Skeletal muscle satellite cell (primary cell): ENCODE results near the gene CCDC47. TPM values are rescaled to one million over a fixed set of nuclear protein-coding genes. Genes with fewer than 3 reads are reported as not detected.
A peak's percentile ranks its signal among the peaks of the same experiment; 100 is the strongest.

Source experiments
- H3K27me3 ChIP-seq: 2 replicates; pipeline ENCODE4 v1.7.0; 2013; ENCODE audit warnings: low read length; ENCODE audit not compliant: control insufficient read depth, insufficient read depth
- H3K36me3 ChIP-seq: 2 replicates; pipeline ENCODE4 v1.7.0; 2013; ENCODE audit warnings: mild to moderate bottlenecking, control low read depth, low read length; ENCODE audit not compliant: insufficient read depth
- H3K4me1 ChIP-seq: 2 replicates; pipeline ENCODE4 v1.7.0; 2013; ENCODE audit warnings: low read length; ENCODE audit not compliant: control insufficient read depth, insufficient read depth
- H3K4me2 ChIP-seq: 2 replicates; pipeline ENCODE4 v1.7.0; 2013; ENCODE audit warnings: mild to moderate bottlenecking, low read length
- H3K4me3 ChIP-seq: 2 replicates; pipeline ENCODE4 v1.7.0; 2013; ENCODE audit warnings: low read length
- H3K9ac ChIP-seq: 2 replicates; pipeline ENCODE4 v1.7.0; 2013; ENCODE audit warnings: mild to moderate bottlenecking, low read depth, low read length, moderate library complexity
- H3K9me3 ChIP-seq: replicated peaks from 2 replicates; pipeline ENCODE4 v1.7.0; 2013; ENCODE audit warnings: mild to moderate bottlenecking, control low read depth, low read length
- total RNA-seq: library from RNA; depleted of rRNA; stranded (reverse); fragments of >200 nt; gene quantifications from 2 replicates; pipeline ENCODE4 v1.2.3, GENCODE V29; 2012; rRNA removed

CCDC47 gene
- total RNA-seq, result 71.4 and 75.0 TPM in 2 replicates

DNA sequence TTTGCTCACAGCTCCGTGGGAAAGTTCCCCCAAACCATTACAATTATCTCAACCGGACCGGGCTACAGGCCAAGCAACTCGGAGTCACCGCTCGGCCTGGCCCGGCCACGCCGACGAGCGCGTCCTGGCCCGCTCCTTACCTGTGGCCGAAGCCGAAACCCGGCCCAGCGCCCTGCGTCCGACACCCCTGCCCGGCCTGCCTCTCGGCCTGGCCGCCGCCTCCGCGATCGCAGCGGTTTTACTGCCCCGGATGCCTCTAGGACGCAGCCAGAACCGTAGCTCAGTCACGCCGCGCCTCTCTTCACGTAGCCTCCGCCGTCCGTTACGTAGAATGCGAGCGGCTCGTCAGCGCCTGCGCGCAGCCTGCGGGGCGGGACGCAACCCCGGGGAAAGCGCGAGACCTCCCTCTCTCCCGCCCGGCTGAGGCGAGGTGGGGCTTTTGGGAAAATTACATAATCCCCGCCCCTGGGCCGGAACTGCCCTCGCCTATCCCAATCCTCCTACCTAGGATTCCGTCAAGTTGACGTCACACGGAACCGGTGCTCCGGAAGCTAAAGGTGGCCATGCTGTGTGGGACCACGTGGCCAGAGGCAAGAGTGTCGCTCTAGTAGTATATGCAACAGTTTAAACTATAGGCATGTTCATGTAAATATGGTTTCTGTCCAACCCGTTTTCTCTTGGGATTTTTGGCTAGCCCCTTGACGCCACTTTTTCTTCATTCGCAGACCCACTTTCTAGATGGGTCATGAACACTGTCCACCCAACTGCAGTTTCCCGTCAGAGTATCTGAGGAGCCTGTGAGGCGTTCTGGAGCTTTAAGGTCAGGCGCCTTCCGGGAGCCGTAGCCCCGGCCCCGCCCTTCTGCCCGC lies at the start of gene CCDC47:
Gene CCDC47, minus strand, starts transcription at position 326 of the 869 bp plus-strand sequence. CDS start 7,422 bp downstream, outside the sequence.
- H3K9me3 ChIP-seq, result no peaks in the 10 kb centered on the region
- peaks cover 10% of the 10 kb centered on the region for H3K36me3 ChIP-seq
- peak within 1 kb of the TSS; percentile 88 for H3K4me3 ChIP-seq
- peak within 1 kb of the TSS; percentile 99 for H3K4me2 ChIP-seq
- no peaks in the 10 kb centered on the region for H3K27me3 ChIP-seq
- peak within 1 kb of the TSS; percentile 92 for H3K9ac ChIP-seq
- H3K4me1 ChIP-seq, result peaks cover 15% of the 10 kb centered on the region

DNA sequence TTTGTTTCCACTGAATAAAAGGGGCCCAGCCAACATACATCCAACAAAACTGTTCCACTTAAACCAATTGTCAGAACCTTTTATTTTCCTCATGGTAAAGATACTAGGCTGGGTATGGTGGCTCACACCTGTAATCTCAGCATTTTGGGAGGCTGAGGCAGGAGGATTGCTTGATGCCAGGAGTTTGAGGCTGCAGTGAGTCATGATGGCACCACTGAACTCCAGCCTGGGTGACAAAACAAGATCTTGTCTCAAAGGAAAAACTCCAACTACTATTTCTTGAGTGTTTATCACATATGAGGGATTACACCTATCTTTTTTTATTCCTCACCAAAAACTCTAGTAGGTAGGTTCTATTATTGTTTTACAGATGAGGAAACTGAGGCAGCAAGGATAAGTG lies 49.1 kb upstream of the CCDC47 start:
- no peaks in the 10 kb centered on the region for H3K27me3 ChIP-seq

GRCh38 chr17:63821804-63822203 lies 48.4 kb upstream of the CCDC47 start:
- no peaks in the 10 kb centered on the region for H3K9me3 ChIP-seq
- no peak overlapping the region for H3K4me2 ChIP-seq
- no peaks in the 10 kb centered on the region for H3K27me3 ChIP-seq
- peaks cover 86% of the 10 kb centered on the region for H3K36me3 ChIP-seq
- no peak overlapping the region for H3K4me3 ChIP-seq
- H3K4me1 ChIP-seq, result peaks cover 12% of the 10 kb centered on the region
- H3K9ac ChIP-seq, result no peak overlapping the region

More for the DNA sequence above, 49.1 kb upstream of the CCDC47 start:
- Histone ChIP-seq H3K4me2 (no peak overlapping the region), H3K9ac (no peak overlapping the region), H3K9me3 (no peaks in the 10 kb centered on the region), H3K36me3 (peaks cover 79% of the 10 kb centered on the region), H3K4me1 (peaks cover 10% of the 10 kb centered on the region), H3K4me3 (no peak overlapping the region)

DNA sequence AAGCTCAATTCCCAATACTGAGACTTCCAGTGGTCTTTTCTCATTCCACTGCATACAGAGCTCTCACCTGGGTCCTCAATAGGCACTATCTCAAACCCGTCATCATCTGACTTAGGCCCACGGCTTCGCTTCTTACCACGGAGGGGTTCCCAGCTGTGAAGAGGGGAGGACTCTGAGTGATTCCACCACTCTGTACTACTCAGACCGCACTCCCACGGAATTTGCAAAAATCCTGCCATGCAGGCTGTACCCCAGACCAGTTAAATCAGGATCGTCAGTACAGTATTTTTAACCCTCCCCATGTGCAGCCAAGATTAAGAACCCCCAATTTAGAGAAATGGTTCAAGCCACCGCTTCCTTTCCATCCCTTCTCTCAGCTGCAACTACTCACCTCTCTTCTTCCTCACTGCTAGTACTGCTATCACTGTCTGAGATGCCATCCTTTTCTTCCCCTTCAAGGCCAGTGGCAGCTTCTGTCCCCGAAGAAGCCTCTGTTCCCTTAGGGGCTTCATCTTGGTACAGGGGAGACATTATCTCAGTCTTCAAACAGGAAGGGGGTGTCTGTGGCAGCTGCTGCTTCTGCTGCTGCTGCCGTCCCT lies 47.7 kb upstream of the CCDC47 start:
- H3K9me3 ChIP-seq, result no peaks in the 10 kb centered on the region
- no peak overlapping the region for H3K4me2 ChIP-seq
- H3K4me3 ChIP-seq, result no peak overlapping the region
- no peak overlapping the region for H3K9ac ChIP-seq
- peaks cover 15% of the 10 kb centered on the region for H3K4me1 ChIP-seq
- H3K36me3 ChIP-seq, result peaks cover 93% of the 10 kb centered on the region
- H3K27me3 ChIP-seq, result no peaks in the 10 kb centered on the region

- H3K36me3 ChIP-seq, result peaks cover 95% of the 10 kb centered on the region
- no peaks in the 10 kb centered on the region for H3K9me3 ChIP-seq
- no peak overlapping the region for H3K9ac ChIP-seq
- no peak overlapping the region for H3K4me2 ChIP-seq
- H3K4me3 ChIP-seq, result no peak overlapping the region
- H3K27me3 ChIP-seq, result no peaks in the 10 kb centered on the region
- peaks cover 7% of the 10 kb centered on the region for H3K4me1 ChIP-seq
Observed at GRCh38 chr17:63819585-63820537, 46.5 kb upstream of the CCDC47 start.

GRCh38 chr17:63819131-63819530 lies 45.7 kb upstream of the CCDC47 start:
- H3K4me1 ChIP-seq, result peaks cover 7% of the 10 kb centered on the region
- H3K4me2 ChIP-seq, result no peak overlapping the region
- H3K9ac ChIP-seq, result no peak overlapping the region
- no peaks in the 10 kb centered on the region for H3K27me3 ChIP-seq
- H3K4me3 ChIP-seq, result no peak overlapping the region
- H3K9me3 ChIP-seq, result no peaks in the 10 kb centered on the region
- H3K36me3 ChIP-seq, result peaks cover 93% of the 10 kb centered on the region

GRCh38 chr17:63817736-63818385 lies 44.5 kb upstream of the CCDC47 start:
- H3K4me3 ChIP-seq, result no peak overlapping the region
- H3K4me2 ChIP-seq, result no peak overlapping the region
- H3K9me3 ChIP-seq, result no peaks in the 10 kb centered on the region
- H3K4me1 ChIP-seq, result peaks cover 7% of the 10 kb centered on the region
- H3K36me3 ChIP-seq, result peaks cover 96% of the 10 kb centered on the region
- no peaks in the 10 kb centered on the region for H3K27me3 ChIP-seq
- no peak overlapping the region for H3K9ac ChIP-seq

DNA sequence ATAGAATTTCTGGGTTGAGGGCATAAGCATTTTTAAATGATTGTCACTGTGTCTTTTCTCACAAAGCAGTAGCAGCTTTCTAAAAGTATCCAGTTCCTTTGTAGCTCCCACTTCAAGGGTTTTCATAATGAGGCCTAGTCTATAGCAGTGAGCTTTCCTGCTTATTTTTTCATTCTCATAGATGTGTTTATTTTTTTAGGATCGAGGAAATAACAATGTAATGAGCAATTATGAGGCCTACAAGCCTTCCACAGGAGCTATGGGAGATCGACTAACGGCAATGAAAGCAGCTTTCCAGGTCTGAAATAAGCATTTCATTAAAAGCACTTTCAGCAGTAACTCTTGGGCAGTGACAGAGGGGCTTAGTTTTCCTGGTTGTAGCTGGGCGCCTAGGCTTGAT lies 43.3 kb upstream of the CCDC47 start:
- Histone ChIP-seq H3K9ac (no peak overlapping the region), H3K4me3 (no peak overlapping the region), H3K4me1 (peaks cover 7% of the 10 kb centered on the region), H3K4me2 (no peak overlapping the region), H3K27me3 (no peaks in the 10 kb centered on the region), H3K9me3 (no peaks in the 10 kb centered on the region), H3K36me3 (peaks cover 93% of the 10 kb centered on the region)

GRCh38 chr17:63816123-63816522 lies 42.7 kb upstream of the CCDC47 start:
- Histone ChIP-seq H3K4me3 (no peak overlapping the region), H3K36me3 (peaks cover 93% of the 10 kb centered on the region), H3K4me2 (no peak overlapping the region), H3K4me1 (peaks cover 7% of the 10 kb centered on the region), H3K9ac (no peak overlapping the region), H3K9me3 (no peaks in the 10 kb centered on the region), H3K27me3 (no peaks in the 10 kb centered on the region)

DNA sequence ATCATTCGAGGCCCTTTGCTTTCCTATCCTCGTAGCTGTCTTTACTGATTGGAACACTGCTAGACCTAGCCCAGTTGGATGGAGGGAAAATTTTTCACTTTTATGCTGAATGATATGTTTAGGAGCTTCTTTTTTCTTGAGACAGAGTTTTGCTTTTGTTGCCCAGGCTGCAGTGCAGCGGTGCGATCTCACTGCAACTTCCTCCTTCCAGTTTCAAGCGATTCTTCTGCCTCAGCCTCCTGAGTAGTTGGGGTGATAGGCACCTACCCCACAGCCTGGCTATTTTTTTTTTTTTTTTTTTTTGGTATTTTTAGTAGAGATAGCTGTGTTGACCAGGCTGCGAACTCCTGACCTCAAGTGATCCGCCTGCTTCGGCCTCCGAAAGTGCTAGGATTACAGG lies 36.6 kb upstream of the CCDC47 start:
- peaks cover 92% of the 10 kb centered on the region for H3K36me3 ChIP-seq

DNA sequence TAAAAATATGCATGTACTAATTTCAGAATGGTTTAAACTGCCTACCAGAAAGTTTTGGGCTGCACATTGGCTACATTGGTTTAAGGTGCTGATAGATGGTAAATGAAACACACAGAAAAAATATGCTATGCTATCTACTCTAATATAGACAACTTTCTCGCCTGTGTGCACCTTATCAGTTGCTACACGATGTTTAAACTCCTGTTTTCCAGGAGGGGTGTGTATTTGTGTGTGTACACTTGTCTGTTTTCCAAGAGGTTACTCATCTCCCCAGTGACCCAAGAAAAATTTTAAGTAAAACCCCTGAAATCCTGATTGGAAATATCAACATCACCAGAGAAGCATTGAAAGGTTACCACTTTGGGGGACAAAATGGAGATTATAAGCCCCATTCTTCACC lies 32.2 kb upstream of the CCDC47 start:
- H3K36me3 ChIP-seq, result peaks cover 87% of the 10 kb centered on the region

More for the DNA sequence above, 36.6 kb upstream of the CCDC47 start:
- H3K27me3 ChIP-seq, result no peaks in the 10 kb centered on the region
- H3K4me1 ChIP-seq, result no peaks in the 10 kb centered on the region
- H3K4me2 ChIP-seq, result no peak overlapping the region
- H3K9ac ChIP-seq, result no peak overlapping the region
- no peak overlapping the region for H3K4me3 ChIP-seq
- H3K9me3 ChIP-seq, result no peaks in the 10 kb centered on the region

More for the DNA sequence above, 32.2 kb upstream of the CCDC47 start:
- Histone ChIP-seq H3K9ac (no peak overlapping the region), H3K4me2 (no peak overlapping the region), H3K27me3 (no peaks in the 10 kb centered on the region), H3K9me3 (no peaks in the 10 kb centered on the region), H3K4me3 (no peak overlapping the region), H3K4me1 (no peaks in the 10 kb centered on the region)
